Kidney (tissue), 14 donors: ENCODE measurements around the gene KLHL40. TPM values are rescaled to one million over a fixed set of nuclear protein-coding genes. Genes with fewer than 3 reads are reported as not detected.

Source experiments
- DNase-seq, 5 donors: peaks; one replicate each; pipeline ENCODE4 v3.0.0-alpha.2; 2013 to 2020
- FAIRE-seq: peaks from 2 replicates; lab custom pipeline; 2012; peaks lifted over from hg19 to GRCh38; lab: Jason Lieb, UNC
- H3K27ac ChIP-seq, 2 donors: one replicate each; pipeline ENCODE4 v1.7.0; 2013; ENCODE audit warnings: low read depth in 2 of 2, low read length in 2 of 2, inconsistent platforms in 1 of 2
- H3K27me3 ChIP-seq: one replicate; pipeline ENCODE4 v1.7.1; 2013; ENCODE audit warnings: low read length, inconsistent platforms; ENCODE audit not compliant: control insufficient read depth, insufficient read depth
- H3K36me3 ChIP-seq, 3 donors: one replicate each; pipeline versions ENCODE4 v1.7.0 to v1.7.1; 2013; ENCODE audit warnings: low read length in 3 of 3, control low read depth in 1 of 3, inconsistent platforms in 1 of 3; ENCODE audit not compliant: insufficient read depth in 3 of 3, control insufficient read depth in 2 of 3
- H3K4me1 ChIP-seq, 3 donors: one replicate each; pipeline versions ENCODE4 v1.7.0 to v1.7.1; 2013; ENCODE audit warnings: low read length in 3 of 3, inconsistent platforms in 1 of 3, low read depth in 1 of 3; ENCODE audit not compliant: control insufficient read depth in 2 of 3, insufficient read depth in 2 of 3
- H3K4me3 ChIP-seq, 3 donors: one replicate each; pipeline versions ENCODE4 v1.7.0 to v1.8.1; 2013; ENCODE audit warnings: low read length in 3 of 3, control low read depth in 1 of 3, inconsistent platforms in 1 of 3
- H3K9ac ChIP-seq, 3 donors: one replicate each; pipeline versions ENCODE4 v1.7.0 to v1.7.1; 2013; ENCODE audit warnings: low read length in 3 of 3, control low read depth in 1 of 3, inconsistent platforms in 1 of 3
- H3K9me3 ChIP-seq, 3 donors: one replicate each; pipeline versions ENCODE4 v1.7.0 to v1.7.1; 2013; ENCODE audit warnings: low read length in 3 of 3, control low read depth in 1 of 3, inconsistent platforms in 1 of 3; ENCODE audit not compliant: control insufficient read depth in 2 of 3, insufficient read depth in 1 of 3
- intact Hi-C: fragments of 100-400 bp; cut with DNase I; formaldehyde crosslinking; loops from one replicate; pipeline ENCODE4 v1.11.1; 2022
- polyA plus RNA-seq: library from polyadenylated mRNA; stranded (reverse); fragments of 350-450 nt; fragmentation: Illumina TruSeq; extraction: RNeasy Lipid Tissue Mini Kit (QIAGEN cat#74804); gene quantifications from one replicate; pipeline ENCODE4 v1.2.3, GENCODE V29; 2014; ENCODE audit warnings: low read depth, low replicate concordance; ENCODE audit not compliant: insufficient read depth
- total RNA-seq: library from RNA; stranded (reverse); fragmentation: NEBNext Ultra II Directional; extraction: Animal tissue kit (Norgen Biotek cat#: 25700); gene quantifications from one replicate; pipeline ENCODE4 v1.2.1, GENCODE V29; 2021
- TF ChIP-seq, protein P1 (sequence below): IDR thresholded peaks from 3 replicates; pipeline ENCODE4 v1.5.1; 2012; ENCODE audit warnings: mild to moderate bottlenecking, moderate library complexity, borderline replicate concordance; ENCODE audit not compliant: insufficient read depth; ENCODE audit errors: extremely low read depth
- donor health status: control.
- donor health status: control.
- donor health status: control.
- donor health status: control.
- donor health status: control.
- donor health status: DM: yes; HTN: yes; CAD: no.
- donor health status: Normal renal cell carcinoma (clear cell type).

KLHL40 gene
- total and polyA plus RNA-seq, 2 donors from 2014 or later = not detected

DNA sequence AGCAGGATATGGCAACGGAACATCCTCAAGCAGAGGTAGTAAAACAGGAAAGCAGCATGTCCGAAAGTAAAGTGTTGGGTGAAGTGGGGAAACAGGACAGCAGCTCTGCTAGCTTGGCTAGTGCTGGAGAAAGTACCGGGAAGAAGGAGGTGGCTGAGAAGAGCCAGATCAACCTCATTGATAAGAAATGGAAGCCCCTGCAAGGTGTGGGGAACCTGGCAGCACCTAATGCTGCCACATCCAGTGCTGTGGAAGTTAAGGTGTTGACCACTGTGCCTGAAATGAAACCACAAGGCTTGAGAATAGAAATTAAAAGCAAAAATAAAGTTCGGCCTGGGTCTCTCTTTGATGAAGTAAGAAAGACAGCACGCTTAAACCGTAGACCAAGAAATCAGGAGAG is 46.1 kb upstream of the KLHL40 start:
- no peak overlapping the region for H3K9ac ChIP-seq
- peaks cover 20 to 76% (median 56%) of the 10 kb centered on the region in 3 donors for H3K36me3 ChIP-seq
- H3K27me3 ChIP-seq = no peaks in the 10 kb centered on the region
- H3K27ac ChIP-seq = no peak overlapping the region
- FAIRE-seq = no peak
- H3K9me3 ChIP-seq = no peaks in the 10 kb centered on the region
- DNase-seq = no peak
- TF ChIP-seq, protein P1, sequence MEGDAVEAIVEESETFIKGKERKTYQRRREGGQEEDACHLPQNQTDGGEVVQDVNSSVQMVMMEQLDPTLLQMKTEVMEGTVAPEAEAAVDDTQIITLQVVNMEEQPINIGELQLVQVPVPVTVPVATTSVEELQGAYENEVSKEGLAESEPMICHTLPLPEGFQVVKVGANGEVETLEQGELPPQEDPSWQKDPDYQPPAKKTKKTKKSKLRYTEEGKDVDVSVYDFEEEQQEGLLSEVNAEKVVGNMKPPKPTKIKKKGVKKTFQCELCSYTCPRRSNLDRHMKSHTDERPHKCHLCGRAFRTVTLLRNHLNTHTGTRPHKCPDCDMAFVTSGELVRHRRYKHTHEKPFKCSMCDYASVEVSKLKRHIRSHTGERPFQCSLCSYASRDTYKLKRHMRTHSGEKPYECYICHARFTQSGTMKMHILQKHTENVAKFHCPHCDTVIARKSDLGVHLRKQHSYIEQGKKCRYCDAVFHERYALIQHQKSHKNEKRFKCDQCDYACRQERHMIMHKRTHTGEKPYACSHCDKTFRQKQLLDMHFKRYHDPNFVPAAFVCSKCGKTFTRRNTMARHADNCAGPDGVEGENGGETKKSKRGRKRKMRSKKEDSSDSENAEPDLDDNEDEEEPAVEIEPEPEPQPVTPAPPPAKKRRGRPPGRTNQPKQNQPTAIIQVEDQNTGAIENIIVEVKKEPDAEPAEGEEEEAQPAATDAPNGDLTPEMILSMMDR = no peak
- H3K4me1 ChIP-seq = no peaks in the 10 kb centered on the region
- H3K4me3 ChIP-seq = no peak overlapping the region
- intact Hi-C loops = no loop called here

DNA sequence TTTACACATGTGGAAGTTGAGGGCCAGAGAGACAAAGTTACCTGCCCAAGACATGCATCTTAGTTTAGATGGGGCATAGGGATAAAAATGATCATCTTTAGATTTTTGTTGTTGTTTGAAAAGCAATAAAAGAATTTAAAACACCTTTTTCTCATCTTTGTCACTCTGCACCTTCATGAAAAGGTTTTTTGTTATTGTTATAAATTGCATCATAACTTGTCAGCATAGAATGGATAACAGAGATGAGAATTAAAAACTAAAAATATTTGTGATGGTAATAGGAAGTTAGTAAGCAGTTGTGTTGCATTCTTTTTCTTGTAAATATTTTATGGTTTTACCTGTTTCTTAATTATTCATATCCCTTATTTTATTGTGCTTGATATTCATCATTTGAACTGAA is 45.2 kb upstream of the KLHL40 start:
- peaks cover 18 to 75% (median 56%) of the 10 kb centered on the region in 3 donors for H3K36me3 ChIP-seq
- TF ChIP-seq, protein P1 = no peak
- H3K4me1 ChIP-seq = no peaks in the 10 kb centered on the region
- FAIRE-seq (no peak), DNase-seq (no peak)
- no peaks in the 10 kb centered on the region for H3K9me3 ChIP-seq
- no peak overlapping the region for H3K9ac ChIP-seq
- no peak overlapping the region for H3K4me3 ChIP-seq
- intact Hi-C loops = no loop called here
- H3K27ac ChIP-seq = no peak overlapping the region
- H3K27me3 ChIP-seq = no peaks in the 10 kb centered on the region

DNA sequence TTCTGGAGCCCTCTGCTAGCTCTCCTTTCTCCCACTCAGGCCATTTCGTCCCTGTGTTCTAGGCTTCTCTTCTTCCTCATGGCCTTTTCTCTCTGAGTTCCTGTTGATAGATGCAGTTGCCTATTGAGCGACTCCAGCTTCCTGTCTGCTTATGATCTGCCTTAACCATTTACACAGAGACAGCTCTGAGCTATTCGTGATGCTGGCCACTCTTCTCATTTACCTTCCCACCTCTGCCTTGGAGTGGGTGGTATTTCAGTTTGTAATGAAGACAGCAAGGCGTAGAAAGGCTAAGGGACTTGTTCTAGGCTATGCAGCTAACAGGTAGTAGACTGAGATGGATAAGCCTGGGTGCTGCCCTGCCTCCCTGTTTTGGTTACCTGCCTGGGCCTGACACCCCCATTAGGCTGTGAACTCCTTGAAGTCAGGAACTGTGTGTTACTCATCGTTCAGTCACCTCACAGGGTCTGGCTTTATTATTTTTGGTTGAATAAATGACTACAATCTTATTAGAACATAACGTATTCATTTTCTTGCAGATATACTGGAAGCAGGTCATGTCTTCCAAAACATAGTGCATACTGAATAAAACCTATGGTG is 44.5 kb upstream of the KLHL40 start:
- H3K9ac ChIP-seq = no peak overlapping the region
- FAIRE-seq = no peak
- no peak overlapping the region for H3K27ac ChIP-seq
- H3K4me3 ChIP-seq = no peak overlapping the region
- no peak for DNase-seq
- no peaks in the 10 kb centered on the region for H3K9me3 ChIP-seq
- intact Hi-C loops = no loop called here
- H3K36me3 ChIP-seq = peaks cover 16 to 71% (median 52%) of the 10 kb centered on the region in 3 donors
- TF ChIP-seq, protein P1 = no peak
- H3K27me3 ChIP-seq = no peaks in the 10 kb centered on the region
- H3K4me1 ChIP-seq = no peaks in the 10 kb centered on the region
